DMS153 treated with DMSO at 0.1 percent for 48 hours (cell line): ENCODE results near the gene C6orf47.

Experiments
- DNase-seq: peaks from one replicate; lab custom pipeline; 2025; ENCODE audit not compliant: unreplicated experiment; lab: John Stamatoyannopoulos, UW

C6orf47 gene

GRCh38 chr6:31615748-31616147 is 44.8 kb downstream of the C6orf47 start:
- no peak for DNase-seq

GRCh38 chr6:31614684-31615578 is 45.6 kb downstream of the C6orf47 start, which contains the start of gene AIF1:
Gene AIF1 (plus strand): TSS chr6:31615234. CDS start chr6:31615330, 96 bp downstream.
- no peak for DNase-seq

DNA sequence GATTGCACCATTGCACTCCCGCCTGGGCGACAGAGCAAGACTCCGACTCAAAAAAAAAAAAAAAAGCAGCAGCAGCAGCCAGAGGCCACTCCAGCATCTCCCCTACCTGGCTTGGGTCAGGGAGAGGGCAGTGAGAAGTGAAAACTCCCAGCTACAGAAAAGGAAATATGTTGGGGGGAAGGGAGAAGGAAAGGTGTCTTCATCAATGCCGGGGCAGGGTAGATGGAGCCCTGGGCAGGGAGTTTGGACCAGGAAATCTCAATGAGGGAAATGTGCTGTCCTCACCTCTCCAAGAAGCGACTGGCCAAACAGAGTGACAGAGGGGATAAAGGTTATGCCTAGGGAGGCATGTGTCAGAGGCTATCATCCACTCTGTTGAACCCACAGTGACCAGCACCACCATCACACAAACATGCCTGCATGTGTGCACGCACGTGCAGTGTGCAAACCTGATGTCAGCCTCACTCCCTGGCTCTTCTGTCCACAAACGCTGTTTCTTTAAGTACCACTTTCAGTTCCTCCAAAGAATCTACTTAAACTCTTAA is 46.4 kb downstream of the C6orf47 start:
- DNase-seq, result no peak

GRCh38 chr6:31610968-31611367 is 49.6 kb downstream of the C6orf47 start:
- DNase-seq, result no peak

DNA sequence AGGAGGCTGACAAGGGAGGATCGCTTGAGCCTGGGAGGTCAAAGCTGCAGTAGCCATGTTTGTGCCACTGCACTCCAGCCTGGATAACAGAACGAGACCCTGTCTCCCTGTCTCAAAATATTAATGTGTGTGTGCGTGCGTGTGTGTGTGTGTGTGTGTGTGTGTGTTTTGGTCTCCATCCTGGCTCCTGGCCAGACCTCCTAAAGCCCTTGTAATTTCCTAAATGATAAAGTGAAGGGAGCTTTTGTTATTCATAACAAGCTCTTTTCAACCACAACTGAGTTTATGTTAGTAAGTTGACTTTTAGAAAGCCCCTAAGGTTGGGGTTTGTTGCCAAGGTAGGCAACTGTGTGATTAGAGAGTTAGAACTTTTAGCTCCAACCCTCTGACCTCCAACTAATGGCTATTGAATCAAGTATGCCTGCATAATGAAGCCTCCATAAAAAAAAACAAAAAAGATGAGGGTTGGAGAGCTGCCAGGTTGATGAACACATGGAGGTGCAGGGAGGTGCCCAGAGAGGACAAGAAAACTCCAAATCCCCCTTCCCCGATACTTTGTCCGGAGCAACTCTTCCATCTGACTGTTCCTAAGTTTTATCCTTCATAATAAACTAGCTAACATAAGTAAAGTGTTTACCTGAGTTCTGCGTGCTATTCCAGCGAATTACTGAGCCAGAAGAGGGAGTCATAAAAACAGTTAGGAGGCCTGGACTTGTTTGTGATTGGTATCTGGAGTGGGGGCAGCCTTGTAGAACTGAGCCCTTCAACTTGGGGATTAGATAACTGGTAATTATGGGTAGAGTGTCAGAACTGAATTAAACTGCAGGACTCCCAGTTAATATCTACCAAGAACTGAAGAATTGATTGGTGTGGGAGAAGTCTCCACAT is 50.8 kb downstream of the C6orf47 start:
- DNase-seq, result peak; percentile 26
